DOHH2 (cell line): ENCODE data around the gene ATF2.

Experiments used
- H3F3A ChIP-seq: fragments of 200-600 bp; sonication (generic), shearing (Covaris generic); 2 replicates; pipeline ENCODE4 v1.6.0; 2016; ENCODE audit warnings: antibody characterized with exemption, mild to moderate bottlenecking; ENCODE audit not compliant: control insufficient read depth, insufficient read depth
- H3K27ac ChIP-seq: fragments of 200-600 bp; sonication (generic); 2 replicates; pipeline ENCODE4 v1.5.1; 2014; ENCODE audit warnings: low read depth, mild to moderate bottlenecking, low read length, moderate library complexity
- H3K27me3 ChIP-seq: fragments of 200-600 bp; sonication (generic); 2 replicates; pipeline ENCODE4 v1.6.1; 2014; ENCODE audit warnings: mild to moderate bottlenecking, low read length, mixed read lengths; ENCODE audit not compliant: control insufficient read depth
- H3K36me3 ChIP-seq: fragments of 200-600 bp; sonication (generic); 2 replicates; pipeline ENCODE4 v1.6.1; 2014; ENCODE audit warnings: mild to moderate bottlenecking, low read length, moderate library complexity, mixed read lengths; ENCODE audit not compliant: control insufficient read depth
- H3K4me1 ChIP-seq: fragments of 200-600 bp; sonication (generic); 2 replicates; pipeline ENCODE4 v1.6.1; 2014; ENCODE audit warnings: mild to moderate bottlenecking, low read length, mixed read lengths; ENCODE audit not compliant: control insufficient read depth
- H3K4me2 ChIP-seq: fragments of 200-600 bp; sonication (generic); 2 replicates; pipeline ENCODE4 v1.6.0; 2014; ENCODE audit warnings: mild to moderate bottlenecking, low read length, moderate library complexity
- H3K4me3 ChIP-seq: fragments of 200-600 bp; sonication (generic); 2 replicates; pipeline ENCODE4 v1.5.1; 2014; ENCODE audit warnings: mild to moderate bottlenecking, low read length, mixed read lengths
- H3K79me2 ChIP-seq: fragments of 200-600 bp; sonication (generic); 2 replicates; pipeline ENCODE4 v1.6.1; 2014; ENCODE audit warnings: mild to moderate bottlenecking, low read length, mixed read lengths; ENCODE audit not compliant: control insufficient read depth
- H3K9me2 ChIP-seq: fragments of 200-600 bp; sonication (generic); replicated peaks from 2 replicates; pipeline ENCODE4 v1.6.1; 2014; ENCODE audit warnings: mild to moderate bottlenecking, low read length, mixed read lengths; ENCODE audit not compliant: control insufficient read depth
- H3K9me3 ChIP-seq: fragments of 200-600 bp; sonication (generic); 2 replicates; pipeline ENCODE4 v1.6.1; 2014; ENCODE audit warnings: antibody characterized with exemption, low read length, mixed read lengths; ENCODE audit not compliant: control insufficient read depth, insufficient read depth
- H4K20me1 ChIP-seq: fragments of 200-600 bp; sonication (generic); 2 replicates; pipeline ENCODE4 v1.6.0; 2014; ENCODE audit warnings: low read depth, mild to moderate bottlenecking, antibody characterized with exemption, low read length, moderate library complexity; ENCODE audit not compliant: control insufficient read depth, insufficient read depth
- CTCF ChIP-seq: fragments of 200-600 bp; sonication (generic); IDR thresholded peaks from one replicate; pipeline ENCODE4 v1.5.1; 2014; ENCODE audit warnings: antibody characterized with exemption, mild to moderate bottlenecking, low read depth, low read length; ENCODE audit not compliant: poor library complexity, severe bottlenecking
- EZH2phosphoT487 ChIP-seq: fragments of 200-600 bp; sonication (generic); IDR thresholded peaks from 2 replicates; pipeline ENCODE4 v1.6.1; 2017; ENCODE audit warnings: borderline replicate concordance, mild to moderate bottlenecking, antibody characterized with exemption, low read length, moderate library complexity, mixed read lengths

Gene ATF2

GRCh38 chr2:175057078-175057685, 110.8 kb downstream of the ATF2 start:
- no peak for TF ChIP-seq EZH2phosphoT487
- TF ChIP-seq CTCF: no peak
- Histone ChIP-seq H3K27me3 (no peaks in the 10 kb centered on the region), H3K4me2 (no peak overlapping the region)

DNA sequence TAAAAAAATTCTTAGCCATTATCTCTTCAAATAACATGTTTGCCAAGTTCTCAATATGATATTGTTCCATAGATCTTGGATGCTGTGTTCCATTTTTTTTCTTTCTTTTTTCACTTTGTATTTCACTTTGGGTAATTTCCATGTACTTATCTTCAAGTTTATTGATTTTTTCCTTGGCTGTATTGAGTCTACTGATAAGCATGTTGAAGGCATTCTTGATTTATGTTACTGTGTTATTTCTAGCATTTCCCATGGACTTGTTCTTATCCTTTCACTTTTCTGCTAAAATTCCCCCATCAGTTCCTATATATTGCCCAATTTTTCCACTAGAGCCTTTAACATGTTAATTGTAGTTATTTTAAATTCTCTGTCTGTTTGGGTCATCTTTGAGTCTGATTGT, 112.0 kb downstream of the ATF2 start:
- Histone ChIP-seq H3K27me3 (no peaks in the 10 kb centered on the region), H3K27ac (no peak overlapping the region), H3K4me2 (no peak overlapping the region), H3K79me2 (no peaks in the 10 kb centered on the region), H3K36me3 (no peaks in the 10 kb centered on the region), H4K20me1 (no peaks in the 10 kb centered on the region), H3K9me2 (no peaks in the 10 kb centered on the region), H3F3A (no peaks in the 10 kb centered on the region), H3K4me3 (no peak overlapping the region), H3K4me1 (no peaks in the 10 kb centered on the region), H3K9me3 (no peaks in the 10 kb centered on the region)
- TF ChIP-seq EZH2phosphoT487 (no peak), CTCF (no peak)

More at GRCh38 chr2:175057078-175057685, 110.8 kb downstream of the ATF2 start:
- no peaks in the 10 kb centered on the region; the same call in 1 of the 2 replicates for H3K4me1 ChIP-seq
- no peaks in the 10 kb centered on the region for H3K9me2 ChIP-seq
- H3K79me2 ChIP-seq: no peaks in the 10 kb centered on the region
- no peak overlapping the region for H3K4me3 ChIP-seq
- H4K20me1 ChIP-seq: no peaks in the 10 kb centered on the region
- H3K9me3 ChIP-seq: no peaks in the 10 kb centered on the region
- no peaks in the 10 kb centered on the region for H3F3A ChIP-seq
- no peak overlapping the region for H3K27ac ChIP-seq
- H3K36me3 ChIP-seq: no peaks in the 10 kb centered on the region

- Histone ChIP-seq H3K9me3 (no peaks in the 10 kb centered on the region), H3K27ac (no peak overlapping the region), H3K36me3 (no peaks in the 10 kb centered on the region), H3K27me3 (no peaks in the 10 kb centered on the region), H3K4me3 (no peak overlapping the region), H3K4me1 (no peaks in the 10 kb centered on the region), H3F3A (no peaks in the 10 kb centered on the region), H3K79me2 (no peaks in the 10 kb centered on the region), H3K9me2 (no peaks in the 10 kb centered on the region), H4K20me1 (no peaks in the 10 kb centered on the region), H3K4me2 (no peak overlapping the region)
- TF ChIP-seq CTCF: no peak
- TF ChIP-seq EZH2phosphoT487: no peak
These were observed 113.7 kb downstream of the ATF2 start for GRCh38 chr2:175054340-175054739.
